GM23338 (cell line): ENCODE data around the gene CPT1C. TPM values are rescaled to one million over a fixed set of nuclear protein-coding genes. Genes with fewer than 3 reads are reported as not detected.

Experiments used
- ATAC-seq: fragments of 200-7000 bp; cut with Tn5 transposase; 3 replicates; pipeline ENCODE4 v1.9.1; 2020
- DNase-seq: peaks from one replicate; pipeline ENCODE4 v3.0.0-alpha.2; 2015; ENCODE audit warnings: low spot score
- H2AFZ ChIP-seq: fragments of 200-600 bp; sonication (generic); 2 replicates; pipeline ENCODE4 v1.8.0; 2016; ENCODE audit warnings: antibody characterized with exemption, mild to moderate bottlenecking, moderate library complexity
- H3F3A ChIP-seq: fragments of 200-600 bp; sonication (generic); replicated peaks from 2 replicates; pipeline ENCODE4 v1.8.0; 2017; ENCODE audit warnings: antibody characterized with exemption, mixed run types, low read depth
- H3K27ac ChIP-seq: fragments of 200-600 bp; sonication (generic); 2 replicates; pipeline ENCODE4 v1.6.1; 2016; ENCODE audit warnings: low read depth
- H3K27me3 ChIP-seq: fragments of 200-600 bp; sonication (generic); 2 replicates; pipeline ENCODE4 v1.8.0; 2016; ENCODE audit warnings: mild to moderate bottlenecking, mixed run types, moderate library complexity; ENCODE audit not compliant: insufficient read depth
- H3K36me3 ChIP-seq: fragments of 200-600 bp; sonication (generic); 2 replicates; pipeline ENCODE4 v1.8.0; 2016; ENCODE audit warnings: mild to moderate bottlenecking; ENCODE audit not compliant: insufficient read depth
- H3K4me1 ChIP-seq: fragments of 200-600 bp; sonication (generic); 2 replicates; pipeline ENCODE4 v1.8.0; 2016; ENCODE audit warnings: mild to moderate bottlenecking, moderate library complexity; ENCODE audit not compliant: insufficient read depth
- H3K4me2 ChIP-seq: fragments of 200-600 bp; sonication (generic); 2 replicates; pipeline ENCODE4 v1.7.1; 2017; ENCODE audit warnings: mixed run types
- H3K4me3 ChIP-seq: fragments of 200-600 bp; sonication (generic); 2 replicates; pipeline ENCODE4 v1.6.1; 2016; ENCODE audit warnings: mixed run types
- H3K79me2 ChIP-seq: fragments of 200-600 bp; sonication (generic); replicated peaks from 2 replicates; pipeline ENCODE4 v1.8.0; 2017; ENCODE audit warnings: mild to moderate bottlenecking; ENCODE audit not compliant: insufficient read depth
- H3K9me2 ChIP-seq: fragments of 200-600 bp; sonication (generic); 2 replicates; pipeline ENCODE4 v1.8.0; 2017; ENCODE audit not compliant: insufficient read depth
- H4K20me1 ChIP-seq: fragments of 200-600 bp; sonication (generic); replicated peaks from 2 replicates; pipeline ENCODE4 v1.8.0; 2017; ENCODE audit warnings: mild to moderate bottlenecking; ENCODE audit not compliant: insufficient read depth
- H3K27ac Mint-ChIP-seq: 2 replicates; pipeline ENCODE4 v1.8.0; 2020; ENCODE audit warnings: inconsistent platforms, mild to moderate bottlenecking, moderate library complexity, mixed read lengths
- H3K27me3 Mint-ChIP-seq: 3 replicates; pipeline ENCODE4 v1.8.0; 2022; ENCODE audit warnings: low read depth, mild to moderate bottlenecking, moderate library complexity, mixed read lengths, inconsistent platforms; ENCODE audit not compliant: insufficient read depth, poor library complexity
- H3K36me3 Mint-ChIP-seq: 3 replicates; pipeline ENCODE4 v1.8.0; 2021; ENCODE audit warnings: low read depth, mild to moderate bottlenecking, inconsistent platforms, moderate library complexity, mixed read lengths
- H3K4me1 Mint-ChIP-seq: 3 replicates; pipeline ENCODE4 v1.8.0; 2020; ENCODE audit warnings: mild to moderate bottlenecking, inconsistent platforms, mixed read lengths
- H3K4me3 Mint-ChIP-seq: 3 replicates; pipeline ENCODE4 v1.8.0; 2021; ENCODE audit warnings: moderate library complexity, mild to moderate bottlenecking, inconsistent platforms, mixed read lengths
- H3K9me3 Mint-ChIP-seq: 3 replicates; pipeline ENCODE4 v1.8.0; 2020; ENCODE audit warnings: moderate library complexity, mild to moderate bottlenecking, inconsistent platforms, mixed read lengths
- CTCF ChIP-seq, 2 experiments: fragments of 200-600 bp in 1 of 2; sonication (generic) in 1 of 2; conservative IDR thresholded peaks; 2 replicates each; pipeline versions ENCODE4 v1.5.1 to v1.6.1; 2016 to 2017; ENCODE audit warnings: antibody characterized with exemption in 2 of 2, low read depth in 2 of 2, mild to moderate bottlenecking in 2 of 2, moderate library complexity in 1 of 2
- JUNB ChIP-seq: IDR thresholded peaks from one replicate; pipeline ENCODE4 v1.6.1; 2016; ENCODE audit warnings: antibody characterized with exemption; ENCODE audit not compliant: unreplicated experiment
- POLR2AphosphoS5 ChIP-seq: IDR thresholded peaks from 2 replicates; pipeline ENCODE4 v1.6.1; 2016; ENCODE audit warnings: antibody characterized with exemption, low read depth
- REST ChIP-seq: IDR thresholded peaks from one replicate; pipeline ENCODE4 v1.6.1; 2018; ENCODE audit warnings: antibody characterized with exemption; ENCODE audit not compliant: unreplicated experiment
- polyA plus RNA-seq: library from polyadenylated mRNA; unstranded; fragments of >200 nt; fragmentation: Nextera tagmentation; extraction: Ambion mirVana; gene quantifications from 2 replicates; pipeline ENCODE4 v1.2.1, GENCODE V29; 2016
- total RNA-seq: library from RNA; depleted of rRNA; stranded (reverse); fragments of >200 nt; shearing (Covaris generic); gene quantifications from 2 replicates; pipeline ENCODE4 v1.2.3, GENCODE V29; 2014
- TF ChIP-seq, protein P1 (sequence below): fragments of 250-450 bp; sonication (Bioruptor Pico); IDR thresholded peaks from 2 replicates; pipeline ENCODE4 v1.5.0; 2020; ENCODE audit warnings: mild to moderate bottlenecking, moderate library complexity

CPT1C gene
- total and polyA plus RNA-seq, 2 experiments from 2014 or later, result 63.4 to 77.3 TPM

GRCh38 chr19:49692147-49692506, 1.2 kb downstream of the CPT1C start (continued):
- TF ChIP-seq, protein P1, sequence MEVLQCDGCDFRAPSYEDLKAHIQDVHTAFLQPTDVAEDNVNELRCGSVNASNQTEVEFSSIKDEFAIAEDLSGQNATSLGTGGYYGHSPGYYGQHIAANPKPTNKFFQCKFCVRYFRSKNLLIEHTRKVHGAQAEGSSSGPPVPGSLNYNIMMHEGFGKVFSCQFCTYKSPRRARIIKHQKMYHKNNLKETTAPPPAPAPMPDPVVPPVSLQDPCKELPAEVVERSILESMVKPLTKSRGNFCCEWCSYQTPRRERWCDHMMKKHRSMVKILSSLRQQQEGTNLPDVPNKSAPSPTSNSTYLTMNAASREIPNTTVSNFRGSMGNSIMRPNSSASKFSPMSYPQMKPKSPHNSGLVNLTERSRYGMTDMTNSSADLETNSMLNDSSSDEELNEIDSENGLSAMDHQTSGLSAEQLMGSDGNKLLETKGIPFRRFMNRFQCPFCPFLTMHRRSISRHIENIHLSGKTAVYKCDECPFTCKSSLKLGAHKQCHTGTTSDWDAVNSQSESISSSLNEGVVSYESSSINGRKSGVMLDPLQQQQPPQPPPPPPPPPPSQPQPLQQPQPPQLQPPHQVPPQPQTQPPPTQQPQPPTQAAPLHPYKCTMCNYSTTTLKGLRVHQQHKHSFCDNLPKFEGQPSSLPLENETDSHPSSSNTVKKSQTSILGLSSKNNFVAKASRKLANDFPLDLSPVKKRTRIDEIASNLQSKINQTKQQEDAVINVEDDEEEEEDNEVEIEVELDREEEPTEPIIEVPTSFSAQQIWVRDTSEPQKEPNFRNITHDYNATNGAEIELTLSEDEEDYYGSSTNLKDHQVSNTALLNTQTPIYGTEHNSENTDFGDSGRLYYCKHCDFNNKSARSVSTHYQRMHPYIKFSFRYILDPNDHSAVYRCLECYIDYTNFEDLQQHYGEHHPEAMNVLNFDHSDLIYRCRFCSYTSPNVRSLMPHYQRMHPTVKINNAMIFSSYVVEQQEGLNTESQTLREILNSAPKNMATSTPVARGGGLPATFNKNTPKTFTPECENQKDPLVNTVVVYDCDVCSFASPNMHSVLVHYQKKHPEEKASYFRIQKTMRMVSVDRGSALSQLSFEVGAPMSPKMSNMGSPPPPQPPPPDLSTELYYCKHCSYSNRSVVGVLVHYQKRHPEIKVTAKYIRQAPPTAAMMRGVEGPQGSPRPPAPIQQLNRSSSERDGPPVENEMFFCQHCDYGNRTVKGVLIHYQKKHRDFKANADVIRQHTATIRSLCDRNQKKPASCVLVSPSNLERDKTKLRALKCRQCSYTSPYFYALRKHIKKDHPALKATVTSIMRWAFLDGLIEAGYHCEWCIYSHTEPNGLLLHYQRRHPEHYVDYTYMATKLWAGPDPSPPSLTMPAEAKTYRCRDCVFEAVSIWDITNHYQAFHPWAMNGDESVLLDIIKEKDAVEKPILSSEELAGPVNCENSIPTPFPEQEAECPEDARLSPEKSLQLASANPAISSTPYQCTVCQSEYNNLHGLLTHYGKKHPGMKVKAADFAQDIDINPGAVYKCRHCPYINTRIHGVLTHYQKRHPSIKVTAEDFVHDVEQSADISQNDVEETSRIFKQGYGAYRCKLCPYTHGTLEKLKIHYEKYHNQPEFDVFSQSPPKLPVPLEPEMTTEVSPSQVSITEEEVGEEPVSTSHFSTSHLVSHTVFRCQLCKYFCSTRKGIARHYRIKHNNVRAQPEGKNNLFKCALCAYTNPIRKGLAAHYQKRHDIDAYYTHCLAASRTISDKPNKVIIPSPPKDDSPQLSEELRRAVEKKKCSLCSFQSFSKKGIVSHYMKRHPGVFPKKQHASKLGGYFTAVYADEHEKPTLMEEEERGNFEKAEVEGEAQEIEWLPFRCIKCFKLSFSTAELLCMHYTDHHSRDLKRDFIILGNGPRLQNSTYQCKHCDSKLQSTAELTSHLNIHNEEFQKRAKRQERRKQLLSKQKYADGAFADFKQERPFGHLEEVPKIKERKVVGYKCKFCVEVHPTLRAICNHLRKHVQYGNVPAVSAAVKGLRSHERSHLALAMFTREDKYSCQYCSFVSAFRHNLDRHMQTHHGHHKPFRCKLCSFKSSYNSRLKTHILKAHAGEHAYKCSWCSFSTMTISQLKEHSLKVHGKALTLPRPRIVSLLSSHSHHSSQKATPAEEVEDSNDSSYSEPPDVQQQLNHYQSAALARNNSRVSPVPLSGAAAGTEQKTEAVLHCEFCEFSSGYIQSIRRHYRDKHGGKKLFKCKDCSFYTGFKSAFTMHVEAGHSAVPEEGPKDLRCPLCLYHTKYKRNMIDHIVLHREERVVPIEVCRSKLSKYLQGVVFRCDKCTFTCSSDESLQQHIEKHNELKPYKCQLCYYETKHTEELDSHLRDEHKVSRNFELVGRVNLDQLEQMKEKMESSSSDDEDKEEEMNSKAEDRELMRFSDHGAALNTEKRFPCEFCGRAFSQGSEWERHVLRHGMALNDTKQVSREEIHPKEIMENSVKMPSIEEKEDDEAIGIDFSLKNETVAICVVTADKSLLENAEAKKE (CRISPR knock-in tag), result no peak
- TF ChIP-seq JUNB, result no peak
- no peak for TF ChIP-seq POLR2AphosphoS5
- no peak for TF ChIP-seq REST

- Mint-ChIP-seq H3K4me1 (peaks cover 7% of the 10 kb centered on the region), H3K27me3 (peaks cover 14% of the 10 kb centered on the region), H3K27ac (no peak overlapping the region), H3K36me3 (peaks cover 34% of the 10 kb centered on the region), H3K4me3 (no peak overlapping the region), H3K9me3 (no peaks in the 10 kb centered on the region; the same call in 2 of the 3 replicates)
- H2AFZ ChIP-seq, result no peak overlapping the region
- ATAC-seq, result no peak
- no peak for DNase-seq
- peaks cover 3% of the 10 kb centered on the region; the same call in 1 of the 2 replicates for H3K36me3 ChIP-seq
- no peak overlapping the region for H3K4me2 ChIP-seq
- no peaks in the 10 kb centered on the region for H3K27me3 ChIP-seq
- 0 out of 2 replicates have a peak, but pooled peaks cover 7% of the 10 kb centered on the region for H3F3A ChIP-seq
- H3K27ac ChIP-seq, result no peak overlapping the region
- H3K4me3 ChIP-seq, result no peak overlapping the region
- peaks cover 6% of the 10 kb centered on the region; the same call in 1 of the 2 replicates for H4K20me1 ChIP-seq
- TF ChIP-seq REST (no peak), CTCF (conservative IDR thresholded peaks at IDR 0.05; ENCODE audit: low read depth in 2 of 2) (no peak)
- H3K79me2 ChIP-seq, result peaks cover 6% of the 10 kb centered on the region
- no peaks in the 10 kb centered on the region for H3K9me2 ChIP-seq
- peaks cover 6% of the 10 kb centered on the region; the same call in 1 of the 2 replicates for H3K4me1 ChIP-seq
These were observed 5.2 kb downstream of the CPT1C start for GRCh38 chr19:49696115-49696514.
